VCaP (cell line): Measurements from ENCODE around the gene CBX3.

Experiments used
- H3K27ac ChIP-seq: fragments of 450-650 bp; 2 replicates; pipeline ENCODE4 v1.5.1; 2017
- CTCF ChIP-seq: fragments of 450-650 bp; conservative IDR thresholded peaks from 2 replicates; pipeline ENCODE4 v1.5.1; 2017; ENCODE audit warnings: mild to moderate bottlenecking, moderate library complexity

The CBX3 gene

GRCh38 chr7:26178272-26178960 lies 23.1 kb upstream of the CBX3 start:
- H3K27ac ChIP-seq, result no peak overlapping the region
- TF ChIP-seq CTCF, result no peak

- H3K27ac ChIP-seq, result no peak overlapping the region
- TF ChIP-seq CTCF, result no peak
Measured at GRCh38 chr7:26179422-26179821, 22.1 kb upstream of the CBX3 start.

- TF ChIP-seq CTCF, result no peak
- no peak overlapping the region for H3K27ac ChIP-seq
Measured at GRCh38 chr7:26179826-26180497, 21.6 kb upstream of the CBX3 start.

GRCh38 chr7:26180792-26181198 lies 20.8 kb upstream of the CBX3 start:
- no peak overlapping the region for H3K27ac ChIP-seq
- TF ChIP-seq CTCF, result no peak

- no peak overlapping the region for H3K27ac ChIP-seq
- TF ChIP-seq CTCF, result no peak
Measured at GRCh38 chr7:26181474-26182227, 19.9 kb upstream of the CBX3 start.

GRCh38 chr7:26182283-26182682 lies 19.3 kb upstream of the CBX3 start:
- TF ChIP-seq CTCF, result no peak
- no peak overlapping the region for H3K27ac ChIP-seq

- H3K27ac ChIP-seq, result no peak overlapping the region
Measured at GRCh38 chr7:26182706-26183105, 18.8 kb upstream of the CBX3 start.

More at GRCh38 chr7:26182706-26183105, 18.8 kb upstream of the CBX3 start:
- no peak for TF ChIP-seq CTCF
